Activated B cell treated with CpG ODN at 0.5 μM for 24 hours (primary cell): Measurements from ENCODE around the gene NCK1. TPM values are rescaled to one million over a fixed set of nuclear protein-coding genes. Genes with fewer than 3 reads are reported as not detected.
"Not testable (repeated sequence)": the region's sequence is repeated elsewhere in the genome, so short reads cannot be mapped to it uniquely, and the experiment has no call there.

Experiments
- ATAC-seq: fragments of 200-7000 bp; cut with Tn5 transposase; one replicate; pipeline ENCODE4 v1.10.0; 2021; ENCODE audit warnings: low read depth, mild to moderate bottlenecking, moderate library complexity
- CTCF ChIA-PET: fragments of 350-600 bp; sonication (Branson Sonifier 250); formaldehyde crosslinking; loops from one replicate; lab custom pipeline; 2021; ENCODE audit warnings: antibody characterized with exemption; lab: Charles Lee
- POLR2A ChIA-PET: fragments of 350-600 bp; sonication (Branson Sonifier 250); formaldehyde crosslinking; loops from one replicate; lab custom pipeline; 2021; ENCODE audit warnings: antibody characterized with exemption; lab: Charles Lee
- DNase-seq: peaks from one replicate; pipeline ENCODE4 v3.0.0; 2022
- H3K27ac Mint-ChIP-seq: one replicate; pipeline ENCODE4 v1.8.0; 2020; ENCODE audit warnings: mixed read lengths
- H3K27me3 Mint-ChIP-seq: one replicate; pipeline ENCODE4 v1.8.0; 2021; ENCODE audit warnings: mixed read lengths
- H3K36me3 Mint-ChIP-seq: one replicate; pipeline ENCODE4 v1.8.0; 2021; ENCODE audit warnings: low read depth, mixed read lengths
- H3K4me1 Mint-ChIP-seq: one replicate; pipeline ENCODE4 v1.8.0; 2021; ENCODE audit warnings: mixed read lengths
- H3K4me3 Mint-ChIP-seq: one replicate; pipeline ENCODE4 v1.8.0; 2020; ENCODE audit warnings: mild to moderate bottlenecking, mixed read lengths
- H3K9me3 Mint-ChIP-seq: one replicate; pipeline ENCODE4 v1.8.0; 2020; ENCODE audit warnings: mixed read lengths
- CTCF ChIP-seq: fragments of 200-600 bp; IDR thresholded peaks from one replicate; pipeline ENCODE4 v1.8.0; 2022; ENCODE audit warnings: antibody characterized with exemption, mild to moderate bottlenecking
- intact Hi-C: fragments of 100-400 bp; cut with micrococcal nuclease; formaldehyde crosslinking; loops from one replicate; pipeline ENCODE4 v1.15.1; 2024
- total RNA-seq: library from RNA; stranded (reverse); gene quantifications from 2 replicates; pipeline ENCODE4 v1.2.3, GENCODE V29; 2022

The NCK1 gene
- total RNA-seq, 1 donor from 2014 or later = 29.7 TPM

- Mint-ChIP-seq H3K27ac (no peak within 1 kb of the TSS), H3K27me3 (no peaks in the 10 kb centered on the region), H3K9me3 (no peaks in the 10 kb centered on the region), H3K36me3 (no peaks in the 10 kb centered on the region), H3K4me1 (peaks cover 5% of the 10 kb centered on the region), H3K4me3 (no peak within 1 kb of the TSS)
- intact Hi-C loops = no loop called here
- ChIA-PET POLR2A (no interaction called here), CTCF (no interaction called here)
- no peak for DNase-seq
- ATAC-seq = no peak
- TF ChIP-seq CTCF = no peak
Measured at GRCh38 chr3:136957751-136958288, 95.8 kb downstream of the NCK1 start, which contains the start of gene IL20RB. Gene IL20RB (plus strand): TSS chr3:136957983. CDS start chr3:136958114, 131 bp downstream.

GRCh38 chr3:136958939-136959338 is 96.9 kb downstream of the NCK1 start:
- DNase-seq (no peak), ATAC-seq (no peak)
- intact Hi-C loops = no loop called here
- POLR2A ChIA-PET = no interaction called here
- TF ChIP-seq CTCF = no peak
- no peak overlapping the region for H3K4me3 Mint-ChIP-seq
- CTCF ChIA-PET = no interaction called here
- H3K27ac Mint-ChIP-seq = no peak overlapping the region
- no peaks in the 10 kb centered on the region for H3K27me3 Mint-ChIP-seq
- H3K4me1 Mint-ChIP-seq = peaks cover 5% of the 10 kb centered on the region
- H3K9me3 Mint-ChIP-seq = peaks cover 2% of the 10 kb centered on the region
- peaks cover 1% of the 10 kb centered on the region for H3K36me3 Mint-ChIP-seq

- ATAC-seq = no peak
Measured at GRCh38 chr3:136959599-136959998, 97.6 kb downstream of the NCK1 start.

GRCh38 chr3:136960838-136961836 is 99.1 kb downstream of the NCK1 start:
- no peaks in the 10 kb centered on the region for H3K4me1 Mint-ChIP-seq
- H3K9me3 Mint-ChIP-seq = peaks cover 2% of the 10 kb centered on the region
- DNase-seq (no peak), ATAC-seq (no peak)
- ChIA-PET CTCF (no interaction called here), POLR2A (no interaction called here)
- H3K27me3 Mint-ChIP-seq = no peaks in the 10 kb centered on the region
- TF ChIP-seq CTCF = no peak
- no peak overlapping the region for H3K4me3 Mint-ChIP-seq
- H3K27ac Mint-ChIP-seq = no peak overlapping the region
- peaks cover 1% of the 10 kb centered on the region for H3K36me3 Mint-ChIP-seq
- intact Hi-C loops = no loop called here

More at GRCh38 chr3:136959599-136959998, 97.6 kb downstream of the NCK1 start:
- Mint-ChIP-seq H3K27ac (no peak overlapping the region), H3K27me3 (no peaks in the 10 kb centered on the region), H3K4me3 (no peak overlapping the region), H3K36me3 (peaks cover 1% of the 10 kb centered on the region), H3K4me1 (peaks cover 5% of the 10 kb centered on the region), H3K9me3 (peaks cover 2% of the 10 kb centered on the region)
- DNase-seq = no peak
- CTCF ChIA-PET = no interaction called here
- TF ChIP-seq CTCF = no peak
- intact Hi-C loops = no loop called here
- POLR2A ChIA-PET = no interaction called here

- TF ChIP-seq CTCF = no peak
- ATAC-seq (no peak), DNase-seq (no peak)
- ChIA-PET POLR2A (interaction anchor here (0.7 kb wide), 1 partner anchor 24 kb away, joined by 3 read pairs; no protein-coding TSS in a partner anchor), CTCF (no interaction called here)
- Mint-ChIP-seq H3K27me3 (no peaks in the 10 kb centered on the region), H3K27ac (no peak overlapping the region), H3K4me3 (no peak overlapping the region), H3K36me3 (peaks cover 1% of the 10 kb centered on the region), H3K9me3 (peaks cover 2% of the 10 kb centered on the region), H3K4me1 (no peaks in the 10 kb centered on the region)
- intact Hi-C loops = no loop called here
Measured at GRCh38 chr3:136962927-136963326, 100.9 kb downstream of the NCK1 start.

GRCh38 chr3:136969539-136969938 is 107.5 kb downstream of the NCK1 start:
- H3K4me1 Mint-ChIP-seq, H3K4me3 Mint-ChIP-seq, intact Hi-C loops, H3K36me3 Mint-ChIP-seq, CTCF ChIA-PET, H3K27ac Mint-ChIP-seq, DNase-seq, POLR2A ChIA-PET, ATAC-seq, H3K27me3 Mint-ChIP-seq: not testable (repeated sequence)
- peaks cover 10% of the 10 kb centered on the region for H3K9me3 Mint-ChIP-seq
